GM19452 (cell line): ENCODE results near the gene DGCR8.

Experiments used
- ATAC-seq: cut with Tn5 transposase; IDR thresholded peaks from one replicate; pipeline ENCODE4 v1.9.1; 2021; ENCODE audit not compliant: unreplicated experiment

DGCR8 gene

DNA sequence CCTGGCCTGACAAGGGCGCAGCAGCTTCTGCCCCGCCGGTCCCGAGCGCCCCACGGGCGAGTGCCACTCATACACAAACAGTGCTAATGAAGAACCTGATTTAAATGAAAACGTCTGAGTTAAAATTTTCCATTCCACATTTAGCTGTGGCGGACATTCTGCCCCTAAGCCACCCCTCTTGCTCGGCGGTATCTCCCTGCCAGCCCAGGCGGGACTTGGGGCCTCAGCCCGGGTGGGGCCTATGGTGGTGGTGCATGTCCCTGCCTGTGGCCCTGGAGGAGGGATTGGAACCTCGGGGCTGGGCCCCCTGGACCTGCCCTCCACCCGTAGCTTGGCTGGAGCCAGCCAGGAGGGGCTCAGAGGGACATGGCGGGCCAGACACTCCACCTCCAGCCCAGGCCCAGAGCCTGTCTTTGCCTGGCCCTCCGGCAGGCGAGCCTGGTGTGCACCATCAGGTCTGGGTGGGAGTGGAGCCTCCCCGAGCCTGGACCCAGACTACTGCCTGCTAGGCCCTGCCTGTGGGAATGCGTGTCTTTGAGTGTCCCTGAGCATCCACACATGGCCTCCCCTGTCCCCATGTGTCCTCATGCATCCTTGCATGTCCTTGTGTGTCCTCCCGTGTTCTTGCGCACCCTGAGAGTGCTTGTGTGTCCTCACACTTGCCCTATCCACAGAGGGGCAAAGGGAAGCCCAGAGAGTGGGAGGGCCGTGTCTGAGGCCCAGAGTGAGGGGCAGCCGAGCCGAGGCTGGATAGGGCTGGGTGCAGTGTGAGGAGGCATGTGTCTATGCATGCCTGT lies 56.0 kb downstream of the DGCR8 start:
- ATAC-seq, result no peak

DNA sequence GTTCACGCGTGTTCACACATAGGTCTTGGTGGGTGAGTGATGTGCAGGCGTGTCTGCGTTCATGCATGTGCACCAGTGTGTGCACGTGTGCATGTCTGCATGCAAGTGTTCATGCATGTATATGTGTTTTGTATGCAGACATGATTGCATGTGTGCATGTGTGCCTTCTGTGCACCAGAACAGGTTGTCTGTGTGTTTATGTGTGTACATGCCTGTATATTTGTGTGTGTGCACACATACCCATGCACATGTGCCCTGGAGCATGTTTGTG lies 56.5 kb downstream of the DGCR8 start:
- ATAC-seq, result no peak

DNA sequence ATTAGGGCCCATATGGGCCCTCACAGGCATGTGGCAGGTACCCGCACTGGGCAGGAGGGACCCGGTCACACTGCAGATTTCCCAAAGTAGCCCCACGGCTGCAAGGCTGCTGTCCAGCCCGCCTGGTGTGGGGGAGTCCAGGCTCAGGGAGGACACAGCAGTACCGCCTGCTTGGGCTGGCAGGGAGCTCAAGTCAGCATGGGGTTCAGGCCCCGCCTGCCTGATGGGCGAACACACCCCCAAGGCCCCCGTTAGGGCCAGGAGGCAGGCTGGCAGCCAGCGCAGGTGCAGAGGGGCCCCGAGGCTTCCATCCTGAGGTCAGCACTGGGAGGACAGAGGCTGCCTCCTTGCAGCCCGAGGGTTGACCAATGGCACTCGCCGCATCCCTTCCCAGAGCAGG lies 57.1 kb downstream of the DGCR8 start:
- ATAC-seq, result no peak

DNA sequence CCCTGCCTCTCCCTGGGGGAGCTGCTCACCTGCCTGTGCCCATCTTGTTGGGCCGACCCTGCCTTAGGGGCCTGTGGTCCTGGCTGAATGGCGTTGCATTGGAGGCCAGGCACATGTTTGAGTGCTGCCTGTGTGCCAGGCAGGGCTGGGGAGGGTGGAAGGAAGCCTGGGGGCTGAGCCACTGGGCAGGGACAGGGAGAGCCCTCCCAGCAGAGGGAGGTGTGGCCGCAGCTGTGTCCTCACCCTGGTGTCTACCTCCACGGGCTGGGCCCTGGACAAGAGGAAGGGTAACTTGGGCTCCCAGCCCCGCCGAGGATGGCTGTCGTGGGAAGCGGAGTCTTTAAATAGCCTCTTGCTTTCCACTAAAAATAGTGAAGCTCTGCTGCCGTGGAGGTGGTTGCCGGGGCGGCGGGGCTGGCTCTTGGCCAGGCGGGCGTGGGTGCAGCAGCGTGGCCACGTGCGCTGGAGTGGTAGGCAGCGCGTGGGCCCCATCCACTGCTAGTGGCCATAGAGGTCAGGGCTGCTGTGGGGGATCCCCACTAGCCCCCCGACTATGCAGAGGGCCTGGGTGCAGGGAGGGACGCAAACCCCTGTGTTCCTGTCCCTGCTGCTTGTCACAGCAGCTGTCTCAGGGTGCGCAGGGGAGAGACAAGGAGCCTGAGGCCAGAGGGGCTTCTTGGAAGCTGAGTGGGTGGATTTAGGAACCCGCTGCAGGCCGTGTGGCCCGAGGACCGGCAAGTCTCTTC lies 57.8 kb downstream of the DGCR8 start:
- no peak for ATAC-seq

DNA sequence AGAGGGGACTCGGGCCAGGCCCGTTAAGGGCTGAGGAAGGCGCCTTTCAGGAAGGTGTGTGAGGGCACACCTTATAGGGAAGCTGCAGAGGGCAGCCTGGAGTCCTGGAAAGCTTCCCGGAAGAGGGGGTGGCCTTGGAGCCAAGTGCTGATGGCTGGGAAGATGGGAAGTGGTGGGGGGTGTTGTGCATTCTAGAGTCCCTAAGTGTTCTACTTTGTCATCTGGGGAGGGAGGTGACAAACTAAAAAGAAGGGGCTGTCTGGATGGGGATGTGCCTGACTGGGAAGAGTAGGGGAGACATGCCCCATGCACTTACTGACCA lies 58.3 kb downstream of the DGCR8 start:
- no peak for ATAC-seq

DNA sequence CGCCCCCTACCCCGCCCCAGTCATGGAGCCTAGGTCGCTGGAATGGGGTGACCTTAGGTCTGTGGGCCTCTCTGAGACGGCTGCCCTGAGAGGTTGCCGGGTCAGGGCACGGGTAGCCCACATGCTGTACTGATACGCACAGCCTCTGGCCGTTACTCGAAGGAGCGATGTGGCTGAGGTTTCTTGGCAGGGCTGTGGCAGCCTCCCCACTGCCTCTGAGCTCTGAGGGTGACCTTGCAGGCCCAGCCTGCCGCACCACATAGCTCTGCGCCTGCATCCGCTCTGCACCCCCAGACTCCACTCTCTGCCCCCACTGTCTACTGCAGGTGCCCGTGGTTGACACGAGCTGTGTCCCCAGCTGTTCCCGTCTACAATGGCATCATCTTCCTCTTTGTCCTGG lies 58.8 kb downstream of the DGCR8 start:
- no peak for ATAC-seq

DNA sequence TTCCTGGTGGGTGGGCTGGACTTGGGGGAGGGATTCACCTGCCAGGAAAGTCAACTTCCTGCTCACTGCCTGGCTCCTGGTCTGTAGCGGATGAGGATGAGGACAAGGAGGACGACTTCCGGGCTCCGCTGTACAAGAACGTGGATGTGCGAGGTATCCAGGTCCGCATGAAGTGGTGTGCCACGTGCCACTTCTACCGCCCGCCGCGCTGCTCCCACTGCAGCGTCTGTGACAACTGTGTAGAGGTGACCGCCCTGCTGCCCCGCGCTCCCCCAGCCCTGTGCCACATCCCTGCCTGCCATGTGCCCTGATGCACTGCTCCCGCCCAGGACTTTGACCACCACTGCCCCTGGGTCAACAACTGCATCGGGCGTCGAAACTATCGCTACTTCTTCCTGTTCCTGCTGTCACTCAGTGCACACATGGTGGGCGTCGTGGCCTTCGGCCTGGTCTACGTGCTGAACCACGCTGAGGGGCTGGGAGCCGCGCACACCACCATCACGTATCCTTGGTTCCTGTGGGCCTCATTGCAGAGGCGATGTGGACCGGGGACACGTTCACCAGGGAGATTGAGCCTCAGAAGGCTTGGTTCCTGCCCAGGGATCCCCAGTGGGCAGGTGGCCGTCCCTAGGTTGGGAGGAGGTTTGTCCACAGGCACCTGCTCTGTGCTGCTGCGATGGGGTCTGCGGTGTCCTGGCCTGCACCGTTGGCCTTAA lies 59.5 kb downstream of the DGCR8 start:
- no peak for ATAC-seq

DNA sequence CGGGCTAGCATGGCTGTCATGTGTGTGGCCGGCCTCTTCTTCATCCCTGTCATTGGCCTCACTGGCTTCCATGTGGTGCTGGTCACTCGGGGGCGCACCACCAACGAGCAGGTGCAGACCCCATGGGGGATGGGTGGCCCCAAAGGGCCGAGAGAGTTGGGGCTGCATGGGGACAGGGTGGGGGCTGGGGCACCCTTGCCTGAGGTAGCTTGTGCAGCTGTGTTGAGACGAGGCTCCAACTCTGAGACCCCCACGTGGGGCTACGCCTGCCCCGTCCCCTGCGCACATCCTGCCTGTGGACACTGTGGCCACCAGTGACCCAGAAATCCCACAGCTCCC lies 60.0 kb downstream of the DGCR8 start:
- ATAC-seq, result no peak

DNA sequence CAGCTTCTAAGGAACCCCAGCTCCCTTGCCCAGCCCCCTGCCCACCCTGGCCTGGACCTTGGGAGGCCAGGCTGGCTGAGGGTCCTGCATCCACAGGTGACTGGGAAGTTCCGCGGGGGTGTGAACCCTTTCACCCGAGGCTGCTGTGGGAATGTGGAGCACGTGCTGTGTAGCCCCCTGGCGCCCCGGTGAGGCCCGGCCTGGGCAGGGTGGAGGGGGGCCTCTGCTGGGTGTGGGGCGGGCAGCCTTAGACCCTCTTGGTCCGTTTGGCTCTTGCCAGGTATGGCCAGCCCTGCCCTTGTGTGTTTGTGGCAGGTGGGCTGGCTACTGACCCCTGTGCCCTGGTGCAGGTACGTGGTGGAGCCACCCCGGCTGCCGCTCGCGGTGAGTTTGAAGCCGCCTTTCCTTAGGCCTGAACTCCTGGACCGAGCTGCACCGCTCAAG lies 60.5 kb downstream of the DGCR8 start:
- no peak for ATAC-seq

DNA sequence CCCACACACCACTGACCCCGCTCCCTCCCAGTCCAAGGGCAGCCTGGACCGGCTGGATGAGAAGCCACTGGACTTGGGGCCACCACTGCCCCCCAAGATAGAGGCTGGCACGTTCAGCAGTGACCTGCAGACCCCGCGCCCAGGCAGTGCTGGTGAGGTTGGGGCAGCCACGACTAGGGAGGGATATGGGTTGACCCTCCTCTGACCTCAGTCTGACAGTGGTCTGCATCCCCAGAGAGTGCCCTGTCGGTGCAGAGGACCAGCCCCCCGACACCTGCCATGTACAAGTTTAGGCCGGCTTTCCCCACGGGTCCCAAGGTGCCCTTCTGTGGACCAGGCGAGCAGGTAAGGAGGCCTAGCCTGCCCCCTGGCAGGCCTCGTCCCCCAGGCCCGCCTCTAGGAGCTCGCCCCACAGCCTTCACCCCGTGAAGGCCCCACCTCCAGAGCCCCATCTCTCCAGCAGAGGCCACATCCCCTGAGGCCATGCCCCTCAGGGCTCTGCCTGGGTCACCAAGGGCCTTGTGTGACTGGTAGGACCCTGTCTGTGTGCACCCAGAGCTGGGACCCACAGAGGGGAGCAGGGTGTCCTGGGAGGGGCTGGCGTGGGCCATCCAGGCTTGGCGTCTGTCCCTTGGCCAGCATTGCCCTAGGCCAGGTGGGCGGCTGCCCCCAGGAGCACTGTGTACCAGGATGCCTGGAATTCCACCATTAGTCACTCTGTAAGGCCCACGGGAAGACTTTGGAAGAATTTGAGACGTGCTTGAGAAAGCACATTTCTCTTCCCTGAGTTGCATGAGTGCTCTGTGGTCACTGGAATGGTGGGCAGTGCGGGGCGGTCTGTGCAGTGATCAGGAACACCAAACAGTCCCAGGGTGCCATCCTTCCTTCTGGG lies 61.4 kb downstream of the DGCR8 start:
- ATAC-seq, result no peak

DNA sequence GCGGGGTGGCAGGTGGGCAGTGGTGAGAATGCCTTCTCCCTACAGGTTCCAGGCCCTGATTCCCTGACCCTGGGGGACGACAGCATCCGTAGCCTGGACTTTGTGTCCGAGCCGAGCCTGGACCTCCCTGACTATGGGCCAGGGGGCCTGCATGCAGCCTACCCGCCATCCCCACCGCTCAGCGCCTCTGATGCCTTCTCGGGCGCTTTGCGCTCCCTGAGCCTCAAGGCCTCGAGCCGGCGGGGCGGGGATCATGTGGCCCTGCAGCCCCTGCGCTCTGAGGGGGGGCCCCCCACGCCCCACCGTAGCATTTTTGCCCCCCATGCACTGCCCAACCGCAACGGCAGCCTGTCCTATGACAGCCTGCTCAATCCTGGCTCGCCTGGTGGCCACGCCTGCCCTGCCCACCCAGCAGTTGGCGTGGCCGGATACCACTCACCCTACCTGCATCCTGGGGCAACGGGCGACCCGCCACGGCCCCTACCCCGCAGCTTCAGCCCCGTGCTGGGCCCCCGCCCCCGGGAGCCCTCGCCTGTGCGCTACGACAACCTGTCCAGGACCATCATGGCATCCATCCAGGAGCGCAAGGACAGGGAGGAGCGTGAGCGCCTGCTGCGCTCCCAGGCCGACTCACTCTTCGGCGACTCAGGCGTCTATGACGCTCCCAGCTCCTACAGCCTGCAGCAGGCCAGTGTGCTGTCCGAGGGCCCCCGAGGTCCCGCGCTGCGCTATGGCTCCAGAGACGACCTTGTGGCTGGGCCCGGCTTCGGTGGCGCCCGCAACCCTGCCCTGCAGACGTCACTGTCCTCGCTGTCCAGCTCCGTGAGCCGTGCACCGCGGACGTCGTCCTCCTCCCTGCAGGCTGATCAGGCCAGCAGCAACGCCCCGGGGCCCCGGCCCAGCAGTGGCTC lies 62.9 kb downstream of the DGCR8 start:
- no peak for ATAC-seq

DNA sequence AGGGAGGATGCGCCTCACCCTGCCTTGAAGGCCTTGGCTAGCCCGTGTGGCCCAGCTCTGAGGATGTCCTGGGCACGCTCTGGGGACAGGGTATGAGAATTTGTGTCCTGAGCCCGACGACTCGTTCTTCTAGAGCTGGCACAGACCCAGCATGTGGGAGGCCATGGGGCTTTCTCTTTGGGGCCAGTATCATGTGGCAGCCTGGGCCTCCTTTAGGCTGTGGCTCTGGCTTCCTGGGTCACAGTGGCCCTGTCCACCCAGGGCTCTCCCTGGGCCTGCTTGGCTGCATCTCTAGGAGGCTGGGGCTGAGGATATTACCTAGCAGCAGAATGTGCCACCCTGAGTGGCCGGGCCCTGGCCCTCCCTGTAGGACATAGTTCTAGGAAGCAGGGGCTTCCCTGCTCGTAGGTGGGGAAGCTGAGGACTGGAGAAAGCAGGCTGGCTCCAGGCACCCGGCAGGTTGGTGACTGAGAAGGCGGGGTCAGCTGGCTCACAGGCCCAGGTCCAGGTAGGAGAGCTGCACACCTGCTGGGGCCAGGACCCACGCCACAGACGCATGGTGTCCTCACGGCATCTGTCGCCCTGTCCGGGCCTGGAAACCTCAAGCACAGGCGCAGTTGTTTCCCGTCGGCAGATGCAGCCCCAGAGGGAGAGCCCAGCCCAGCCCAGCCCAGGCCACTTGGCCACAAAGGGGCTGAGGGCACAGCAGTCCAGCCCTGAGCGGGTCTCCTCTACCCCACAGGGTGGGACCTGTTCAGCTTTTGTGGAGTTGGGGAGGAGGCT lies 64.0 kb downstream of the DGCR8 start:
- no peak for ATAC-seq

DNA sequence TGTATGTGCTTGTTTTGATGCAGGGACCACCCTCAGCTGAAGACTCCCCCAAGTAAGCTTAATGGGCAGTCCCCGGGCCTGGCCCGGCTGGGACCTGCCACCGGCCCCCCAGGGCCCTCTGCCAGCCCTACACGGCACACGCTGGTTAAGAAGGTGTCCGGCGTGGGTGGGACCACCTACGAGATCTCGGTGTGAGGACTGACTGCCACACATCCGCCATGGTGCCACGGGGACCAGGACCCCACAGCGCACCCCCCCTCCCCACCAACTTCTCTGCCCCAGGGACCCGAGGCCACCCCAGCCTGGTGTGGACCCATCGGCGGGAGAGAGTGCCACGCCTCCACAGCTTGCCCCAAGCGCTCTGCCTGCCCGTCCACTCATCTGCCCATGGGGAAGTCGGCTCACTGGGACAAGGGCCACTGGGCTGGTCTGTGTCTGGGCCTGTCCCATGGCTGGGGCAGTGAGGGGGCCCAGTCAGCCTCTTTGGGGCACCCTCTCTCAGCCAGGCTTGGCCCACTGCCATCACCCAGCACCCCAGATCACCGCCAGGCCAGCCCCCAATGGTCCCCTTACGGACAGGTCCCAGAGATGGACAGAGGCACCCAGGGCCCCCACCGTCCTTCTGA lies 65.3 kb downstream of the DGCR8 start:
- no peak for ATAC-seq

DNA sequence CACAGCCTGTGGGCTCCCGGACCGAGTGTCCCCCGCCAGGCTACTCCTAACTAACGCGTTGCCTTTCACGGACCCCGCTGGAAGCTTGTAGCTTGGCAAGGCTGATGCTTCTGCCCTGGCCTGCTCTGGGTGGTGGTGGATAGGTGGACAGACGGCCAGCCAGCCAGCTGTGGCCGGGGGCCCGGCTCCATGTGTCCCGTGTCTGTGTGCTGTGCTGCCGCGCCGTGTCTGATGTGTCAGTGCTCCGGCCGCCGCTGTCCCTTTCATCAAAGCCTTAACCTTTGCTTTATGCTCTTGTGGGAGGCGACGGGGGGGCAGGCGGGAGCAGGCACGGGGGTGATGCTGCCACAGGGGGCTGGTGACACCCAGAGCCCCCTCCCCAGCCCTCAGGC lies 65.8 kb downstream of the DGCR8 start:
- ATAC-seq, result no peak

DNA sequence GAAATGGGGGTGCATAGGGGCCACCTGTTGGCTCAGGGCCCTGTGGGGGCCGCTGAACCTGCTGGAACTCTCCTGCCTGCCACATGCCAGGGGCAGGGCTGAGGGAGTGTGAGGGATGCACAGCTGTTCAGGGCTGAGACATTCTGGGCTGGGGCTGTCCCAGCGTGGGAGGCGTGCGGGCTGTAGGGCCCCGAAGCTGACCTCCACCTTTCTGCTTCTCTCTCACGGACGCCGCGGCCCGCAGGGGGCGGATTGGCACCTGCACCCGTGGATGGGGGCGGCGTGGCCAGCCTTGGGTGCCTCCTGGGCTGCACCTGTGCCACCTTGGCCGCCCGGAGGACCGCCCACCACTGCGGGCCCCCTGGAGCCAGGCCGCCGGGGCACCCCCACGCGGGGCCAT lies 66.7 kb downstream of the DGCR8 start:
- no peak for ATAC-seq

DNA sequence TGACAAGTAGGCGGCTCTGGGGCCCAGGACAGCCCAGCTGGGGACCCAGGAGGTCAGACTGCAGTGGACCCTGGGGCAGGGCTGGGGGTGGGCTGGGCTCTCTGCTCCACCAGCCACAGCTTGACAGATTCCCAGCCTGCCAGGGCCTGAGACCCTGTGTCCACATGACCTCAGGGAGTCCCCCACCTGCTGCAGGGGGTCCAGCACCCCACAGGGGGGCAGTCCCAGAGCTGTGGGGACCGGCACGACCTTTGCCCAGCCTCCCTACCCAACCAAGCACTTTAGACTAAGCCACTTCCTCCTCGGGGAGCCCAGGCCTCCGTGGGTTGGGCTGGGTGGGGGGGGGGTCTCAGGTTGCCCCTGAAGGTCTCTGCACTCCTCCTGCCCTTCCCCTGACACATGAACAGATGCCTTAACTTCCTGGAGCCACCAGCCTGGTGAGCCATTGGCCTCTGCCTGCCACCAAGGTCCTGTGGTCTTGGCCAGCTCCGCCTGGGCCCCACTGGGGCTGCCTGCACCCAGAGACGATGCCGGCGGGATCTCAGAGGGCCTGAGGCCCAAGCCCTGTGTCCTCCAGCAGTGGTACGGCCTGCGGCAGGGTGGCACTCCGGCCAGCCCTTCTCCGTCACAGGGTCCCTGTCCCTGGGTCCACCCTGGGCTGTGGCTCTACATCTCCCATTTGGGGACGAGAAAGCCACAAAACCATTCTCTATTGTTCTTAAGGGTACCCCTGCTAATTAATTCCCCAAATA lies 67.4 kb downstream of the DGCR8 start:
- ATAC-seq, result no peak

DNA sequence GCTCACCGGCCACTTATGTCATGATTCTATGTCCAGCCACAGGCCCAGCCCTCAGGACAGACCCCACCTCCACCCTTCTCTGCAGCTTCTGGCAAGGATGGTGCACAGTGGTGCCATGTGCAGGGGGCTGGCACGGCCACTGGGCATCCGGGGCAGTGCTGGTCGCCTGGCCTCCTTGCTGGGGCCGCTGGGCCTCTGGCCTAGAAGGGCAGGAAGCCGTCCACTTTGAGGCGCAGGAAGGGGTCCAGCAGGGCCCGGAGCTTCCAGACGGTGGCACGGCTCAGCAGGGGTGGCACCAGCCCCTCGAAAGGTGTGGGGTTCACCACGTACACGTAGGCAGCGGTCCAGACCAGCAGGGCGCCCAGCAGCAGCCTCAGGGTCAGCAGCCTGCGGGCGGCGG lies 68.4 kb downstream of the DGCR8 start:
- ATAC-seq, result no peak
